ENCODE data around the gene SLC22A4.
A peak's percentile ranks its signal among the peaks of the same experiment; 100 is the strongest.

Gene SLC22A4

DNA sequence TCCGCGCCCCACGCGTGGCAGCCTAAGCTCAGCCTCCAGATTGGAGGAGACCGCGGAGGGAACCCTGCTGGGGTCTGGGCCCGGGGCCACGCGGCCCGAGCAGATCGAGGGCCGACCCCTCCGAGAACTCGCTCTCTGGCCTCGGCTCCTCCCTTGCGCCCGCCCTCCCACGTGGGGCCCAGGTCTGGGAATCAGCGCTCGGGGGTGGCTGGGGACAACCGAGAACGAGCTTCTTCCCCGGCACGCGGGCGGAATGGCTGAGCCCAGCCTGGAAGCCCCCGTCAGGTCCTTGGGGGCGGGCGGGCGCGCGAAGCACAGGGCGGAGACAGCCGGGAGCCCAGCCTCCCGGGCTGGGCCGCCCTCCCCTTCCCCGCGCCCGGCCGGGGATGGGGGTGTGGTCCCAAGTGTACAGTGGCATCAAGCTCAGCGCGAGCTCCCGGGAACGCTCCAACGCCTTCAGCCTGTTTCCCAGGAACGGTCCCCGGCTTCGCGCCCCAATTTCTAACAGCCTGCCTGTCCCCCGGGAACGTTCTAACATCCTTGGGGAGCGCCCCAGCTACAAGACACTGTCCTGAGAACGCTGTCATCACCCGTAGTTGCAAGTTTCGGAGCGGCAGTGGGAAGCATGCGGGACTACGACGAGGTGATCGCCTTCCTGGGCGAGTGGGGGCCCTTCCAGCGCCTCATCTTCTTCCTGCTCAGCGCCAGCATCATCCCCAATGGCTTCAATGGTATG is at the start of gene SLC22A4:
TSS of gene SLC22A4 (plus strand) at position 403 of the 736 bp plus-strand sequence. CDS start at position 626, 223 bp downstream.
- DNase-seq, result peak; percentile 79 to 89

- no peak for DNase-seq
Measured at GRCh38 chr5:132245593-132245992, 48.6 kb upstream of the SLC22A4 start.

- DNase-seq, result no peak
Measured at GRCh38 chr5:132246806-132247205, 47.4 kb upstream of the SLC22A4 start.

GRCh38 chr5:132250547-132250946 is 43.6 kb upstream of the SLC22A4 start:
- no peak for DNase-seq

DNA sequence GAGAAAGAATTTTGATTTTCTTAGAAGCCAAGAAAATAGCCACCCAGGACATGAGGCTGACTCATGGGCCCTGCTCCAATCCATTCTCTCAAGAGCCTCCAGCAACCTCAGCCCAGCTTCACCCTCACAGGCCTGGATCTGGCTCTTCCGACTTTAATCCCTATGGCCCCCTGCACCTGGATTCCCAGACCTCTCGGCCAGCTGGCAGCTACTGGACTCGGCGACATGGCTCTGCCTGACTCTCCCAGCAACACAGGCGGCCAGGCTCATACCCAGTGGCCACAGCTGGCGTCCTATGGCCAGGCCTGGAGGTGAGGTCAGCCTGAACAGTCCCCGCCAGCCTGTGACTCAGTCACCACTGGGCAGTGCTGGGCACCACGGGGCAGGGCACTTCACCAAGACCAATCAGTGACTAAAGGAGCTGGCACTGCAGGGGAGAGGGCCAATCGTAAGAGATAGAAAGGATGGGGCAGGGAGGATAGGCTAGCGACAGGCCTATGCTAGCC is 42.9 kb upstream of the SLC22A4 start:
- no peak for DNase-seq

DNA sequence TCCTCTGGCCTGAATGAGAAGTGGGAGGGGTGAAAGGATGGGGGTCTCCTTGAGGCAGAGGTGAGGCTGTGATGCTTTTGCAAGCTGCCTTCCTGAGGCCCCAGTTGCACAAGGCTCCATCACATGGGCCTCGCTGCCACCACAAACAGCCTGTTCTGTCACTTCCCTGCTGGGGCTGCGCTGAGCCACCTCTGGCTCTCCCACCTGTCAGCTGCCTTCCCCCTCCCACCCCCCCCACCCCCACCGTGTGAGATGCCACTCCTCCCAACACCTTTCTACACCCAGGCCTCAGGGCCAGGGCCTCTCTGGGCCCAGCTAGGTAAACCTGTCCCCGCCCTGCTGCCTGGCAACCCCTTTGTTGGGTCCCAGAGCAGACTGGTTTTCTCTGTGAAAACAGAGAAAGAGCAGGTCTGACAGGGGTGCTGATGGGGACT is 41.2 kb upstream of the SLC22A4 start:
- DNase-seq, result no peak

DNA sequence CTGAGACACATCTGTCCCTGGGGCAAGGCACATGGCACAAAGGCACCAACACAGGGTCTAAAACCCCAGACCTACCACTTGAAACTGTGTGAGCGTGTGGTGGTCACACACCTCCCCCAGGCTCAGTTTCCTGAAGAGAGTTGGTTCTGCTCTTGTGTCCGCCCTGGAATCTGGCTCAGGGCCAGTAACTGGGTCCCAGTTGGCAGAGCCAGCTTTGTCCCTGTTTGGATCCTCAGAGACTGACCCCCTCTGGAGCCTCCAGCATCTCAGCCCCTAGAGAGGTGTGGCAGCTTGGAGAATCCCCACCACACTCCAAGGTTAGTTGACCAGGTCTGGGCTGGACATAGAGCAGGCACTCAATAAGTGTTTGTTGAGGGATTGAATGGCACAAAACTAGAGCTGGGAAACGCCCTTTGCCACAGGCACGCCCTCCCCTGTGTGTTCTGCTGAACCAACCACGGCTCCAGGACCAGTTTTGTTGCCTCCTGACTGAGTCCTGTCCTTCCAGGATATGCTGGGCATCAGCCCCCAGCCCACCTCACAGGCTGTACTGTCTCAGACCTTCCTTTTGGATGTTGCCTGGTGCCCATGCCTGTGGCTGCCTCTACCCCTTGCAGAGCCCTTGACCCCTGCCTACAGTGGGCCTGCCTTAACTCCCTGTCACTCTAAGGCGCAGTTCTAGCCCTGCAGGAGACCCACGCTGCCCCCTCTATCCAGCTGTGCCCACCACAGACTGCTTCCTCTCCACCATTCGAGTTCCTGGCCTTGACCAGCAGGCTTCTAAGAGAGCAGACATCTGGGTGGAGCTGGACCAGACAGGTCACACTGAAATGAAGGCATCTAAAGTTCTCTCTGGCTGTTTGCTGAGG is 40.5 kb upstream of the SLC22A4 start:
- no peak for DNase-seq

- no peak for DNase-seq
Measured at GRCh38 chr5:132254321-132254977, 39.7 kb upstream of the SLC22A4 start.

DNA sequence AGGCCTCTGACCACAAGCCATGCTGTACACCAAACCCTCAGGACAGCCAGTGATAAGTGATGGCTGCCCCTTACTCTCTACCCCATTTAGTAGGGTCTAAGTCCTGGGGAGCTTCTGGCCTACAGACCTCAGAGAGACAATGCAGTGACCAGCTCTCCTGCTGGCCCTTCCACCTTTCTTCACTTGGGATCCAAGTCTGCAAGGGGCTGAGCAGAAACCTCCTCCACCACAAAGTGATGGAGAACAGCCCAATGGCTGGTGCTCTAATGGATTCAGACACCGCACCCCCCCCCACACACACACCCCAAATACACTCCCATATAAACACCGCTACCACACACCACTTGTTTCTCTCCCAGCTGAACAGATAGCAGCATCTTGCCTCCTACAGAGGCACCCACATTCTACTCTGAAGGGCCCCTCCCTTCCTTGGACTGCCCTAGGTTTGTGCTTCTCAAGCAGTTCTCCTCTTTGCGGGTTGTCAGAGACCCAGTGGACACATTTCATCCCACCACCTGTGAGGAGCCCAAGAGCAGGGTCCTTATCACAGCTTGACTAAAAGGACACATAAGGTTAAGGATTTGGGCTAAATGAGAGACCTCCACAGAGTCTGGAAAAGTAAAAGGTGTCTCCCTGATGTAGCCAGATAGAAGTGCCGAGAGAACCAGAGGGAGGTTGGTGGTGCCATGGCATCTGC is 38.0 kb upstream of the SLC22A4 start:
- DNase-seq, result no peak

DNA sequence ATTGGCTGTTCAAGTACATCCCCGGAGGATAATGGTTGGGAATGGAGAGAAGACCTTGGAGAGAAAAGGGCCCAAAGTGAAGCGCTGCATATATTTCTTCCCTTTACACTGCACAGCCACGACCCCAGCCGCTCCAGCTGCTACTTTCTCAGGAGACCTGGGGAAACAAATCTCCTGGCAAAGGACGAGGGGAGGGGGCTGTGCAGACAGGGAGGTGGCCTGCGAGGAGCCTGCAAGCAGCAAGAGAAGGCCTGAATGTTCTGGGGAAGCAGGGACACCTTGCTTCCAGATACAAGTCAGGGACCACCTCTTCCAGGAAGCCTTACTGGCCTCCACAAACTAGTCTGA is 37.4 kb upstream of the SLC22A4 start:
- DNase-seq, result no peak

DNA sequence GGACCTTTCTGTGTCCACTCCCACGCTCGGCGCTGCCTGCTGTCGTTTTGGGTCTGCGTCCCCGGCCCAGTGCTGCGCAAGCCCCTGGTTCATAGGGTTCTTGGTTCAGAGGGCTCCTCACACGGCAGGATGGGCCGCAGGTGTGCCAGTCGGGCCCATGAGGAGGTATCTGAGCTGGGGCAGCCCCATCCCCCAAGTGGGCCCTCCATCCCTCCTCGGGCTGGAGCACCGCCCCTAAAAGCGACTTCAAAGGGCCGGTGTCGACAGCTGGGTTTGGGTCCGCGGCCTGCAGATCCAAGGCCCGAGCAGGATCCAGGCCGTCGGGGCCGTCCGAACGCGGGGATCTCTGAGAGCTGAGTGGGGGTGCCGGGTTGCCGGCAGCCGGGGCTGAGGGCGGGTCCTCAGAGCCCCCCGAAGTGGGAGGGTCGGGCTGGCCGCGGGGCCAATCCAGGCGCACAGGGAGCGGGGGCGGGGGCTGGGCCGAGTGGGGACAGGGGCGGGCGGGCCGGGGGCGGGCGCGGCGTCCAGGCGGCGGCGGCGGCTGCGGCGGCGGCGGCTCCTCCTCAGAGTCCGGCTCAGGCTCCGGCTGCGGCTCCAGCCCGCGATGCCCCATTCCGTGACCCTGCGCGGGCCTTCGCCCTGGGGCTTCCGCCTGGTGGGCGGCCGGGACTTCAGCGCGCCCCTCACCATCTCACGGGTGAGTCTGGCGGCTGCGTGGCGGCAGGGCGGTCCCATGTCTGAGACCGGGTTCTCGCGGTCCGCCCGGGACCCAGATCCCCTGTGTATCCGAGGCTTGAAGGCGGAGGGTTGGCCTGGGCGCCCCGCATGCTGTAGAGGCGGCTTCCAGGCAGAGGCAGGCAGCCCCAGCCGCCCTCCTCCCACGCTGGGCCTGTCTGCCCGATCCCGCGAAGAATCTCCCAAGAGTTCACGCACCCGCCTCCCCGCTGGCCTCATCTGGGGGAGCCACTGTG is 36.8 kb upstream of the SLC22A4 start, which contains the start of gene PDLIM4:
TSS of gene PDLIM4 (plus strand) at position 566 of the 971 bp plus-strand sequence. CDS start at position 605, 39 bp downstream.
- no peak for DNase-seq

DNA sequence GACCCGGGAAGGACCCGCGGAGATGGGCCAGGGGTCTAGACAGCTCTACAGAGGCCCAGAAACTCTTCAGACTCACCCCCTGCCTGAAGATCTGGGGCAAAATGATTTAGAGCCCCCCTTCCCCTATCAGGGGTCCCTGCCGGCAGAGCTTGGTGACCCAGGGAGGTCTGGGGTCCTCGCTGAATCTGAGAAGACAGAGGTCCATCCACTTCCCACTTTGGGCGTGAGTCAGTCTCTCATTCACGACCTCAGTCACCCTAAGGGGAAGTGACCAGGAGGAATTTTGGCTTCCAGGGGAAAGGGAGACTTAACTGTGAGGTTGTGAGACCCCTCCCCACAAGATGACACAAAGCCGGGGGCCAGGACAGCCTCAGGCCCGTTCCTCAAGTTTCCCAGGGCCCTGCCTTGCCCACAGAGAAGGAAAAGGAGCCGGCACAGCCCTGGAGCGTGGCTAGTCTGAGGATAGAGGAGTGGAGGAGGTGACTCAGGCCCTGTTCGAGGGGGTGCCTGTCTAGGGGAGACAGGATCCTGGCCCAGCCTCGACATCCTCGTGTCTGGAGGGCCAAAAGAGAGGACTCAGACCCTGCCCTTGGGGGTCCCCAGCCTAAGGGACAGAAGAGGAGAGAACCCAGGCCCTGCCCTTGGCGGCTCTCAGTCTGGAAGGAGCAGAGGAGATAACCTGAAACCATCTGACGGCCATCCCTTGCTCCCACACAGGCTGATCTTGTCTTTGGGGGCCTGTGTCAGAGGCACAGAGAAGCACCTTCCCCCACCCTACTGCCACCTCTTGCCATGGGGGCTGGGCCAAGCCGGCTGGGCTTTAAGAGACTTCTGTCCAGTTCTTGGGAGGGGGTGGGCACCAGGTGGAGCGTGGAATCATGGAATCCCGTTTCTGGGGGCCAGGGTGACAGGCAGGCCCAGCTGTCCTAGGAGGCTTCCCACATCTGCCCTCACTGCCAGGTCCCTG is 35.8 kb upstream of the SLC22A4 start:
- no peak for DNase-seq

GRCh38 chr5:132259069-132259851 is 34.9 kb upstream of the SLC22A4 start:
- no peak for DNase-seq

DNA sequence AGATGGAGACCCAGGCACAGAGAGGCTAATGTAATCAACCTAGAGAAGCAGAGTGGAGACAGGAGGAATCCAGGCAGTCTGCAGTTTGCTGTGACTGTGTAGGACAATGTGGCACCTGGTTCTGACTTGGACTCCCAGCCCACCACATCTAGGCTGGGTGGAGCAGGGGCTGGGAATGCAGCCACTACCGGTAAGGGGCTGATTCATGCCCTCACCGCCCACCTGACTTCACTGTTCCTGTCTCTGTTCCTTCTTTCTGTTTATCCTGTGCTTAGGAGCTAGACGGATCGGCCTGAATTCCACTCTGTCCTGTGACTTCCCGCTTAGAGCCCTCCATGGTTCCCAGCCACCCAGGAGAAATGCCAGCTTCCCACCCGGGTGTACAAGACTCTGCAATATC is 34.1 kb upstream of the SLC22A4 start:
- no peak for DNase-seq

- no peak for DNase-seq
Measured at GRCh38 chr5:132260714-132261551, 33.3 kb upstream of the SLC22A4 start.

DNA sequence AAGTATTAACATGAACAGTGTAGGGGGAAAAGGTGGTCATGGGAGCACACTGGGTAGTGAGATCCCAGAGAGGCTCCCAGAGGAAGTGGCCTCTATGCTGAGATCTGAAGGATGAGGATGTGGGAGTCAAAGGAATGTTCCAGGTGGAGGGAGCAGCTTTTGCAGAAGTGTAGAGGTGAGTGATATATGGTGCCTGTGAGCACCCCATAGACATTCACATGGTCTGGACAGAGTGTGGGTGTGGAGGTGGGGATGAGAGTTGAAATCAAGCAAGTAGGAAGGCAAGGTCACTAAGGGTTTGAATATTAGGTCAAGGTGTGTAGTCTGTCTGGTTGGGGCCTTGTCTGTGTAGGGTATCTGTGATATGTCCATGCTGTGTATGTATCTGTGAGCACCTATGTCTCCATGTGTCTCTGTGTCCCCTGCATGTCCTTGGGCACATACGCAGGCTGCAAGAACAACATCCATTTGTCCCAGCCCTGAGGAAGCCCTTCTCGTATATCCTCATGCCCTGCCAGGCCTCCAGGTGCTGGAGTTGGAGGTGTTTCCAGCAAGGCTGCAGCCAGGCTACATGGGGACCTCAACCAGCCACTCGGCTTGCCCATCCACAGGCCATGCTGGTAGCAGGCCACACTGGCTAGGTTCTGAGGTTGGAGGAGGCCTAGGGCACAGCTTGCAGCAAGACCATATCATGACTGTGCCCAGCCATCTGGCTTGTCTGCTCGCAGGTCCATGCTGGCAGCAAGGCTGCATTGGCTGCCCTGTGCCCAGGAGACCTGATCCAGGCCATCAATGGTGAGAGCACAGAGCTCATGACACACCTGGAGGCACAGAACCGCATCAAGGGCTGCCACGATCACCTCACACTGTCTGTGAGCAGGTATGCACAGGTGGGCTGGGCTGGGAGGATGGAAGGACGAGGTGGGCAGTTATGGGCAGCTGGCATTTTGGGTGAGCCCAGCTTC is 32.0 kb upstream of the SLC22A4 start:
- no peak for DNase-seq

Measured in AML-193 (cell line).